WTC11 (cell line): ENCODE measurements around the gene SLC35E3. TPM values are rescaled to one million over a fixed set of nuclear protein-coding genes. Genes with fewer than 3 reads are reported as not detected.

Source experiments
- ATAC-seq: fragments of 200-7000 bp; cut with Tn5 transposase; 2 replicates; pipeline ENCODE4 v1.10.0; 2021; ENCODE audit warnings: mild to moderate bottlenecking, moderate library complexity
- CTCF ChIA-PET: fragments of 300-600 bp; sonication (Branson Sonifier 250); formaldehyde crosslinking; loops from one replicate; lab custom pipeline; 2021; ENCODE audit warnings: antibody characterized with exemption; lab: Charles Lee
- POLR2A ChIA-PET: fragments of 350-600 bp; sonication (Branson Sonifier 250); formaldehyde crosslinking; loops from one replicate; lab custom pipeline; 2021; ENCODE audit warnings: antibody characterized with exemption; lab: Charles Lee
- DNase-seq: peaks from one replicate; pipeline ENCODE4 v3.0.0; 2021; ENCODE audit warnings: low spot score
- H3K27ac Mint-ChIP-seq: 2 replicates; pipeline ENCODE4 v1.8.0; 2021; ENCODE audit warnings: mixed read lengths
- H3K27me3 Mint-ChIP-seq: 2 replicates; pipeline ENCODE4 v1.8.0; 2021; ENCODE audit warnings: low read depth, mild to moderate bottlenecking, moderate library complexity, mixed read lengths
- H3K36me3 Mint-ChIP-seq: 2 replicates; pipeline ENCODE4 v1.8.0; 2021; ENCODE audit warnings: mixed read lengths
- H3K4me1 Mint-ChIP-seq: 2 replicates; pipeline ENCODE4 v1.8.0; 2022; ENCODE audit warnings: mixed read lengths
- H3K4me3 Mint-ChIP-seq: 2 replicates; pipeline ENCODE4 v1.8.0; 2021; ENCODE audit warnings: mild to moderate bottlenecking, moderate library complexity, mixed read lengths
- H3K9me3 Mint-ChIP-seq: 2 replicates; pipeline ENCODE4 v1.8.0; 2021; ENCODE audit warnings: mixed read lengths
- ATF1 ChIP-seq: sonication (generic); formaldehyde crosslinking; IDR thresholded peaks from 2 replicates; pipeline ENCODE4 v1.8.1; 2023; ENCODE audit warnings: mild to moderate bottlenecking, moderate library complexity, missing genetic modification reagents
- ELF4 ChIP-seq: sonication (generic); formaldehyde crosslinking; IDR thresholded peaks from 2 replicates; pipeline ENCODE4 v1.8.1; 2022; ENCODE audit warnings: low read depth, mild to moderate bottlenecking, moderate library complexity, missing genetic modification reagents
- EMX1 ChIP-seq: fragments of 250-450 bp; sonication (Bioruptor Pico); IDR thresholded peaks from 2 replicates; pipeline ENCODE4 v1.8.0; 2021; ENCODE audit warnings: mild to moderate bottlenecking
- KAT7 ChIP-seq: sonication (generic); formaldehyde crosslinking; IDR thresholded peaks from 2 replicates; pipeline ENCODE4 v1.8.1; 2023; ENCODE audit warnings: missing genetic modification reagents, mild to moderate bottlenecking, borderline replicate concordance
- MXD4 ChIP-seq: fragments of 250-450 bp; sonication (Bioruptor Pico); IDR thresholded peaks from 2 replicates; pipeline ENCODE4 v1.8.0; 2021; ENCODE audit warnings: mild to moderate bottlenecking, moderate library complexity, borderline replicate concordance
- NFATC4 ChIP-seq: fragments of 250-450 bp; sonication (Bioruptor Pico); IDR thresholded peaks from 2 replicates; pipeline ENCODE4 v1.9.0; 2021; ENCODE audit warnings: mild to moderate bottlenecking
- NR3C1 ChIP-seq: sonication (generic); formaldehyde crosslinking; conservative IDR thresholded peaks from 2 replicates; pipeline ENCODE4 v1.8.1; 2023; ENCODE audit warnings: low read depth, mild to moderate bottlenecking, missing genetic modification reagents
- SMAD3 ChIP-seq: sonication (generic); formaldehyde crosslinking; IDR thresholded peaks from 2 replicates; pipeline ENCODE4 v1.8.0; 2022; ENCODE audit warnings: missing genetic modification reagents, mild to moderate bottlenecking, borderline replicate concordance
- ZBTB21 ChIP-seq: sonication (generic); formaldehyde crosslinking; IDR thresholded peaks from 2 replicates; pipeline ENCODE4 v1.8.1; 2023; ENCODE audit warnings: mild to moderate bottlenecking, missing genetic modification reagents, borderline replicate concordance
- ZNF219 ChIP-seq: sonication (generic); formaldehyde crosslinking; IDR thresholded peaks from 2 replicates; pipeline ENCODE4 v1.8.0; 2023; ENCODE audit warnings: missing genetic modification reagents, mild to moderate bottlenecking, borderline replicate concordance
- ZNF263 ChIP-seq: sonication (generic); formaldehyde crosslinking; IDR thresholded peaks from 2 replicates; pipeline ENCODE4 v1.8.1; 2022; ENCODE audit warnings: low read depth, mild to moderate bottlenecking, moderate library complexity, missing genetic modification reagents
- total RNA-seq: library from RNA; stranded (reverse); gene quantifications from 3 replicates; pipeline ENCODE4 v1.2.3, GENCODE V29; 2021
- TF ChIP-seq, protein P1 (sequence below): fragments of 250-450 bp; sonication (Bioruptor Pico); IDR thresholded peaks from 2 replicates; pipeline ENCODE4 v2.1.2; 2022; ENCODE audit warnings: mild to moderate bottlenecking, moderate library complexity
- TF ChIP-seq, protein P2 (sequence below): sonication (generic); formaldehyde crosslinking; IDR thresholded peaks from 2 replicates; pipeline ENCODE4 v1.8.0; 2022; ENCODE audit warnings: mild to moderate bottlenecking, missing genetic modification reagents
- TF ChIP-seq, protein P3 (sequence below): fragments of 250-450 bp; sonication (Bioruptor Pico); IDR thresholded peaks from 2 replicates; pipeline ENCODE4 v1.9.0; 2021; ENCODE audit warnings: mild to moderate bottlenecking, borderline replicate concordance
- TF ChIP-seq, protein P4 (sequence below): sonication (generic); formaldehyde crosslinking; conservative IDR thresholded peaks from 2 replicates; pipeline ENCODE4 v1.8.1; 2022; ENCODE audit warnings: mild to moderate bottlenecking, missing genetic modification reagents
- TF ChIP-seq, protein P5 (sequence below): sonication (generic); formaldehyde crosslinking; IDR thresholded peaks from 2 replicates; pipeline ENCODE4 v1.8.1; 2022; ENCODE audit warnings: missing genetic modification reagents, borderline replicate concordance
- TF ChIP-seq, protein P6 (sequence below): sonication (generic); formaldehyde crosslinking; IDR thresholded peaks from 2 replicates; pipeline ENCODE4 v1.8.1; 2022; ENCODE audit warnings: mild to moderate bottlenecking, missing genetic modification reagents, moderate library complexity, borderline replicate concordance
- TF ChIP-seq, protein P7 (sequence below): sonication (generic); formaldehyde crosslinking; IDR thresholded peaks from 2 replicates; pipeline ENCODE4 v1.8.1; 2023; ENCODE audit warnings: mild to moderate bottlenecking, missing genetic modification reagents, moderate library complexity
- TF ChIP-seq, protein P8 (sequence below): fragments of 250-450 bp; sonication (Bioruptor Pico); IDR thresholded peaks from 2 replicates; pipeline ENCODE4 v1.8.0; 2021; ENCODE audit warnings: mild to moderate bottlenecking

The SLC35E3 gene
- total RNA-seq, 1 experiment from 2014 or later: 11.3 TPM

DNA sequence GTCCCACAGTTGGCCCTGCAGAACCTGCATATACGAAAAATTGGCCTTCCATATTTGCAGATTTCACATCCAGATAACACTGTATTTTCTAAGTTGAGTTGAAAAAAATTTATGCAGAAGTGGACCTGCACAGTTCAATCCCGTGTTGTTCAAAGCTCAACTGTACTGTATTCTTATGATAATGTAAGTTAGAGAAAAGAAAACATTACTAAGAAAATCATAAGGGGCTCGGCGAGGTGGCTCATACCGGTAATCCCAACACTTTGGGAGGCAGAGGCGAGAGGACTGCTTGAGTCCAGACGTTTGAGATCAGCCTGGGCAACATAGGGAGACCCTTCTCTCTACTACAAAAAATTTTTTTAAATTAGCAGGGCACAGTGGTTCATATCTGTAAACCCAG is 18.2 kb upstream of the SLC35E3 start:
- ChIA-PET CTCF (interaction anchor here (0.6 kb wide), 1 partner anchor 48 kb away, joined by 4 read pairs; no protein-coding TSS in a partner anchor), POLR2A (interaction anchor here (0.6 to 0.7 kb wide), 3 partner anchors 118 to 935 kb away, joined by 3 to 4 read pairs (median 3); no protein-coding TSS in a partner anchor)
- ATAC-seq (no peak), DNase-seq (no peak)
- TF ChIP-seq ZNF219 (CRISPR knock-in tag) (no peak), ATF1 (CRISPR knock-in tag) (no peak), ZNF263 (CRISPR knock-in tag) (no peak), ZBTB21 (no peak), NR3C1 (CRISPR knock-in tag) (no peak), EMX1 (CRISPR knock-in tag) (no peak), NFATC4 (CRISPR knock-in tag) (no peak), SMAD3 (CRISPR knock-in tag) (no peak), KAT7 (CRISPR knock-in tag) (no peak), ELF4 (no peak), MXD4 (CRISPR knock-in tag) (no peak)
- TF ChIP-seq, protein P1, sequence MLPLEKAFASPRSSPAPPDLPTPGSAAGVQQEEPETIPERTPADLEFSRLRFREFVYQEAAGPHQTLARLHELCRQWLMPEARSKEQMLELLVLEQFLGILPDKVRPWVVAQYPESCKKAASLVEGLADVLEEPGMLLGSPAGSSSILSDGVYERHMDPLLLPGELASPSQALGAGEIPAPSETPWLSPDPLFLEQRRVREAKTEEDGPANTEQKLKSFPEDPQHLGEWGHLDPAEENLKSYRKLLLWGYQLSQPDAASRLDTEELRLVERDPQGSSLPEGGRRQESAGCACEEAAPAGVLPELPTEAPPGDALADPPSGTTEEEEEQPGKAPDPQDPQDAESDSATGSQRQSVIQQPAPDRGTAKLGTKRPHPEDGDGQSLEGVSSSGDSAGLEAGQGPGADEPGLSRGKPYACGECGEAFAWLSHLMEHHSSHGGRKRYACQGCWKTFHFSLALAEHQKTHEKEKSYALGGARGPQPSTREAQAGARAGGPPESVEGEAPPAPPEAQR (CRISPR knock-in tag): no peak
- TF ChIP-seq, protein P2, sequence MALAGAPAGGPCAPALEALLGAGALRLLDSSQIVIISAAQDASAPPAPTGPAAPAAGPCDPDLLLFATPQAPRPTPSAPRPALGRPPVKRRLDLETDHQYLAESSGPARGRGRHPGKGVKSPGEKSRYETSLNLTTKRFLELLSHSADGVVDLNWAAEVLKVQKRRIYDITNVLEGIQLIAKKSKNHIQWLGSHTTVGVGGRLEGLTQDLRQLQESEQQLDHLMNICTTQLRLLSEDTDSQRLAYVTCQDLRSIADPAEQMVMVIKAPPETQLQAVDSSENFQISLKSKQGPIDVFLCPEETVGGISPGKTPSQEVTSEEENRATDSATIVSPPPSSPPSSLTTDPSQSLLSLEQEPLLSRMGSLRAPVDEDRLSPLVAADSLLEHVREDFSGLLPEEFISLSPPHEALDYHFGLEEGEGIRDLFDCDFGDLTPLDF (CRISPR knock-in tag): no peak
- TF ChIP-seq, protein P3, sequence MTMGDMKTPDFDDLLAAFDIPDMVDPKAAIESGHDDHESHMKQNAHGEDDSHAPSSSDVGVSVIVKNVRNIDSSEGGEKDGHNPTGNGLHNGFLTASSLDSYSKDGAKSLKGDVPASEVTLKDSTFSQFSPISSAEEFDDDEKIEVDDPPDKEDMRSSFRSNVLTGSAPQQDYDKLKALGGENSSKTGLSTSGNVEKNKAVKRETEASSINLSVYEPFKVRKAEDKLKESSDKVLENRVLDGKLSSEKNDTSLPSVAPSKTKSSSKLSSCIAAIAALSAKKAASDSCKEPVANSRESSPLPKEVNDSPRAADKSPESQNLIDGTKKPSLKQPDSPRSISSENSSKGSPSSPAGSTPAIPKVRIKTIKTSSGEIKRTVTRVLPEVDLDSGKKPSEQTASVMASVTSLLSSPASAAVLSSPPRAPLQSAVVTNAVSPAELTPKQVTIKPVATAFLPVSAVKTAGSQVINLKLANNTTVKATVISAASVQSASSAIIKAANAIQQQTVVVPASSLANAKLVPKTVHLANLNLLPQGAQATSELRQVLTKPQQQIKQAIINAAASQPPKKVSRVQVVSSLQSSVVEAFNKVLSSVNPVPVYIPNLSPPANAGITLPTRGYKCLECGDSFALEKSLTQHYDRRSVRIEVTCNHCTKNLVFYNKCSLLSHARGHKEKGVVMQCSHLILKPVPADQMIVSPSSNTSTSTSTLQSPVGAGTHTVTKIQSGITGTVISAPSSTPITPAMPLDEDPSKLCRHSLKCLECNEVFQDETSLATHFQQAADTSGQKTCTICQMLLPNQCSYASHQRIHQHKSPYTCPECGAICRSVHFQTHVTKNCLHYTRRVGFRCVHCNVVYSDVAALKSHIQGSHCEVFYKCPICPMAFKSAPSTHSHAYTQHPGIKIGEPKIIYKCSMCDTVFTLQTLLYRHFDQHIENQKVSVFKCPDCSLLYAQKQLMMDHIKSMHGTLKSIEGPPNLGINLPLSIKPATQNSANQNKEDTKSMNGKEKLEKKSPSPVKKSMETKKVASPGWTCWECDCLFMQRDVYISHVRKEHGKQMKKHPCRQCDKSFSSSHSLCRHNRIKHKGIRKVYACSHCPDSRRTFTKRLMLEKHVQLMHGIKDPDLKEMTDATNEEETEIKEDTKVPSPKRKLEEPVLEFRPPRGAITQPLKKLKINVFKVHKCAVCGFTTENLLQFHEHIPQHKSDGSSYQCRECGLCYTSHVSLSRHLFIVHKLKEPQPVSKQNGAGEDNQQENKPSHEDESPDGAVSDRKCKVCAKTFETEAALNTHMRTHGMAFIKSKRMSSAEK (CRISPR knock-in tag): no peak
- TF ChIP-seq, protein P4, sequence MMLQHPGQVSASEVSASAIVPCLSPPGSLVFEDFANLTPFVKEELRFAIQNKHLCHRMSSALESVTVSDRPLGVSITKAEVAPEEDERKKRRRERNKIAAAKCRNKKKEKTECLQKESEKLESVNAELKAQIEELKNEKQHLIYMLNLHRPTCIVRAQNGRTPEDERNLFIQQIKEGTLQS (CRISPR knock-in tag): no peak
- TF ChIP-seq, protein P5, sequence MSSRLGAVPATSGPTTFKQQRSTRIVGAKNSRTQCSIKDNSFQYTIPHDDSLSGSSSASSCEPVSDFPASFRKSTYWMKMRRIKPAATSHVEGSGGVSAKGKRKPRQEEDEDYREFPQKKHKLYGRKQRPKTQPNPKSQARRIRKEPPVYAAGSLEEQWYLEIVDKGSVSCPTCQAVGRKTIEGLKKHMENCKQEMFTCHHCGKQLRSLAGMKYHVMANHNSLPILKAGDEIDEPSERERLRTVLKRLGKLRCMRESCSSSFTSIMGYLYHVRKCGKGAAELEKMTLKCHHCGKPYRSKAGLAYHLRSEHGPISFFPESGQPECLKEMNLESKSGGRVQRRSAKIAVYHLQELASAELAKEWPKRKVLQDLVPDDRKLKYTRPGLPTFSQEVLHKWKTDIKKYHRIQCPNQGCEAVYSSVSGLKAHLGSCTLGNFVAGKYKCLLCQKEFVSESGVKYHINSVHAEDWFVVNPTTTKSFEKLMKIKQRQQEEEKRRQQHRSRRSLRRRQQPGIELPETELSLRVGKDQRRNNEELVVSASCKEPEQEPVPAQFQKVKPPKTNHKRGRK: no peak
- TF ChIP-seq, protein P6, sequence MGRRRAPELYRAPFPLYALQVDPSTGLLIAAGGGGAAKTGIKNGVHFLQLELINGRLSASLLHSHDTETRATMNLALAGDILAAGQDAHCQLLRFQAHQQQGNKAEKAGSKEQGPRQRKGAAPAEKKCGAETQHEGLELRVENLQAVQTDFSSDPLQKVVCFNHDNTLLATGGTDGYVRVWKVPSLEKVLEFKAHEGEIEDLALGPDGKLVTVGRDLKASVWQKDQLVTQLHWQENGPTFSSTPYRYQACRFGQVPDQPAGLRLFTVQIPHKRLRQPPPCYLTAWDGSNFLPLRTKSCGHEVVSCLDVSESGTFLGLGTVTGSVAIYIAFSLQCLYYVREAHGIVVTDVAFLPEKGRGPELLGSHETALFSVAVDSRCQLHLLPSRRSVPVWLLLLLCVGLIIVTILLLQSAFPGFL: no peak
- TF ChIP-seq, protein P7, sequence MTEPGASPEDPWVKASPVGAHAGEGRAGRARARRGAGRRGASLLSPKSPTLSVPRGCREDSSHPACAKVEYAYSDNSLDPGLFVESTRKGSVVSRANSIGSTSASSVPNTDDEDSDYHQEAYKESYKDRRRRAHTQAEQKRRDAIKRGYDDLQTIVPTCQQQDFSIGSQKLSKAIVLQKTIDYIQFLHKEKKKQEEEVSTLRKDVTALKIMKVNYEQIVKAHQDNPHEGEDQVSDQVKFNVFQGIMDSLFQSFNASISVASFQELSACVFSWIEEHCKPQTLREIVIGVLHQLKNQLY (CRISPR knock-in tag): no peak
- TF ChIP-seq, protein P8, sequence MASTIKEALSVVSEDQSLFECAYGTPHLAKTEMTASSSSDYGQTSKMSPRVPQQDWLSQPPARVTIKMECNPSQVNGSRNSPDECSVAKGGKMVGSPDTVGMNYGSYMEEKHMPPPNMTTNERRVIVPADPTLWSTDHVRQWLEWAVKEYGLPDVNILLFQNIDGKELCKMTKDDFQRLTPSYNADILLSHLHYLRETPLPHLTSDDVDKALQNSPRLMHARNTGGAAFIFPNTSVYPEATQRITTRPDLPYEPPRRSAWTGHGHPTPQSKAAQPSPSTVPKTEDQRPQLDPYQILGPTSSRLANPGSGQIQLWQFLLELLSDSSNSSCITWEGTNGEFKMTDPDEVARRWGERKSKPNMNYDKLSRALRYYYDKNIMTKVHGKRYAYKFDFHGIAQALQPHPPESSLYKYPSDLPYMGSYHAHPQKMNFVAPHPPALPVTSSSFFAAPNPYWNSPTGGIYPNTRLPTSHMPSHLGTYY: no peak
- Mint-ChIP-seq H3K4me3 (no peak overlapping the region), H3K27me3 (no peaks in the 10 kb centered on the region), H3K27ac (no peak overlapping the region), H3K36me3 (peaks cover 44% of the 10 kb centered on the region), H3K9me3 (no peaks in the 10 kb centered on the region), H3K4me1 (no peaks in the 10 kb centered on the region)
